Measurements from ENCODE around the gene SNX7. TPM values are rescaled to one million over a fixed set of nuclear protein-coding genes. Genes with fewer than 3 reads are reported as not detected.

The SNX7 gene
- polyA plus RNA-seq, 2 of the 4 experiments (the other 2 are of a cell fraction), result 29.5 to 45.1 TPM

DNA sequence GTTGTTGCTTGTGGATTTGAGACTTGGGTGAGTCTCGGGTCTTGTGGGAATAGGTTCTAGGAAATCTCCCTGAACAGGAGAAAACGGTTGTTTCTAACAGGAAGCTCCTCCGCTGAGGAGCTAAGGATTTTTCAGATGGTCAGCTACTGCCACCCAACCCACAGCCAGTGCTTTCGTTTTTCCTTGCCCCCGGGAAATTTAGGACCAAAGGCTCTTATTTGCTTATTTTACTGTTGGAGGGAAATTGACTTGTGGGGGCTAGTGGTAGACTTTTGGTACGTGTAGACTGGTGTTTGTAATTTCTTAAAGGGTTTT is 792 bp downstream of the SNX7 start (continued):
- TF ChIP-seq, protein P1, sequence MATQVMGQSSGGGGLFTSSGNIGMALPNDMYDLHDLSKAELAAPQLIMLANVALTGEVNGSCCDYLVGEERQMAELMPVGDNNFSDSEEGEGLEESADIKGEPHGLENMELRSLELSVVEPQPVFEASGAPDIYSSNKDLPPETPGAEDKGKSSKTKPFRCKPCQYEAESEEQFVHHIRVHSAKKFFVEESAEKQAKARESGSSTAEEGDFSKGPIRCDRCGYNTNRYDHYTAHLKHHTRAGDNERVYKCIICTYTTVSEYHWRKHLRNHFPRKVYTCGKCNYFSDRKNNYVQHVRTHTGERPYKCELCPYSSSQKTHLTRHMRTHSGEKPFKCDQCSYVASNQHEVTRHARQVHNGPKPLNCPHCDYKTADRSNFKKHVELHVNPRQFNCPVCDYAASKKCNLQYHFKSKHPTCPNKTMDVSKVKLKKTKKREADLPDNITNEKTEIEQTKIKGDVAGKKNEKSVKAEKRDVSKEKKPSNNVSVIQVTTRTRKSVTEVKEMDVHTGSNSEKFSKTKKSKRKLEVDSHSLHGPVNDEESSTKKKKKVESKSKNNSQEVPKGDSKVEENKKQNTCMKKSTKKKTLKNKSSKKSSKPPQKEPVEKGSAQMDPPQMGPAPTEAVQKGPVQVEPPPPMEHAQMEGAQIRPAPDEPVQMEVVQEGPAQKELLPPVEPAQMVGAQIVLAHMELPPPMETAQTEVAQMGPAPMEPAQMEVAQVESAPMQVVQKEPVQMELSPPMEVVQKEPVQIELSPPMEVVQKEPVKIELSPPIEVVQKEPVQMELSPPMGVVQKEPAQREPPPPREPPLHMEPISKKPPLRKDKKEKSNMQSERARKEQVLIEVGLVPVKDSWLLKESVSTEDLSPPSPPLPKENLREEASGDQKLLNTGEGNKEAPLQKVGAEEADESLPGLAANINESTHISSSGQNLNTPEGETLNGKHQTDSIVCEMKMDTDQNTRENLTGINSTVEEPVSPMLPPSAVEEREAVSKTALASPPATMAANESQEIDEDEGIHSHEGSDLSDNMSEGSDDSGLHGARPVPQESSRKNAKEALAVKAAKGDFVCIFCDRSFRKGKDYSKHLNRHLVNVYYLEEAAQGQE (IDR thresholded peaks at IDR 0.05), result no peak
- TF ChIP-seq CBX2 (IDR thresholded peaks at IDR 0.05; ENCODE audit: borderline replicate concordance, low read depth) (no peak), EP300 (IDR thresholded peaks at IDR 0.05) (no peak), RFX5 (IDR thresholded peaks at IDR 0.05) (no peak), CEBPB (IDR thresholded peaks at IDR 0.05) (no peak)

DNA sequence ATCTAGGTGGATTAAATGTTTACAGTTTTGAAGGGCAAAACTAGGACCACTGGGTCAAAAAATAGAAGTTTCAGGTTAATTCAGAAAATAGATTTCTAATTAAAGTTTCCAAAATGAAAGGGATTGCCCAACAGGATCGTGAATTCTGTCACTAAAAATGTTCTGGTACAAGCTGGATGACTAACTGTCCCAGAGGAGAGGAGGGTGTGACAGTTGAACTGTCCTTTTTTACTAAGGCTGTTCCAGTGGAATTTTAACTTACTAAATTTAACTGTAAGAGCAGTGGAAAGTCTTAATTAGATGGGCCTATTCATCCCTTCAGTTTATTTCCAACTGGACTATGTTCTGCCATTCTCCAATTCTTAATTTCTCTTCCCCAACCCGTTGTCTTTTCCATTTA is 7.2 kb downstream of the SNX7 start:
- Histone ChIP-seq H3K27ac (no peak overlapping the region), H3K4me3 (no peak overlapping the region), H3K4me1 (peaks cover 4% of the 10 kb centered on the region; the same call in 2 of the 3 replicates), H3K9me3 (no peaks in the 10 kb centered on the region), H3K4me2 (no peak overlapping the region)
- FAIRE-seq, result no peak
- 68% methylated on average over 2 of the region's 2 CpGs for WGBS (ENCODE audit: missing lambda C conversion rate)
- POLR2A ChIA-PET, result no interaction called here
- ATAC-seq, result no peak
- no peak for DNase-seq (ENCODE audit: low read depth in 1 of 2, low spot score in 1 of 2)
- no peak for TF ChIP-seq FOSL2 (IDR thresholded peaks at IDR 0.05)
- no peak for TF ChIP-seq FOSL2 (CRISPR knock-in tag; IDR thresholded peaks at IDR 0.05)
- TF ChIP-seq EP300 (IDR thresholded peaks at IDR 0.05), result no peak
- TF ChIP-seq CBX2 (IDR thresholded peaks at IDR 0.05; ENCODE audit: borderline replicate concordance, low read depth), result no peak
- TF ChIP-seq EHF (CRISPR knock-in tag; IDR thresholded peaks at IDR 0.05), result no peak
- CTCF ChIA-PET, result interaction anchor here (0.6 kb wide), 1 partner anchor 514 kb away, joined by 3 read pairs; no protein-coding TSS in a partner anchor

DNA sequence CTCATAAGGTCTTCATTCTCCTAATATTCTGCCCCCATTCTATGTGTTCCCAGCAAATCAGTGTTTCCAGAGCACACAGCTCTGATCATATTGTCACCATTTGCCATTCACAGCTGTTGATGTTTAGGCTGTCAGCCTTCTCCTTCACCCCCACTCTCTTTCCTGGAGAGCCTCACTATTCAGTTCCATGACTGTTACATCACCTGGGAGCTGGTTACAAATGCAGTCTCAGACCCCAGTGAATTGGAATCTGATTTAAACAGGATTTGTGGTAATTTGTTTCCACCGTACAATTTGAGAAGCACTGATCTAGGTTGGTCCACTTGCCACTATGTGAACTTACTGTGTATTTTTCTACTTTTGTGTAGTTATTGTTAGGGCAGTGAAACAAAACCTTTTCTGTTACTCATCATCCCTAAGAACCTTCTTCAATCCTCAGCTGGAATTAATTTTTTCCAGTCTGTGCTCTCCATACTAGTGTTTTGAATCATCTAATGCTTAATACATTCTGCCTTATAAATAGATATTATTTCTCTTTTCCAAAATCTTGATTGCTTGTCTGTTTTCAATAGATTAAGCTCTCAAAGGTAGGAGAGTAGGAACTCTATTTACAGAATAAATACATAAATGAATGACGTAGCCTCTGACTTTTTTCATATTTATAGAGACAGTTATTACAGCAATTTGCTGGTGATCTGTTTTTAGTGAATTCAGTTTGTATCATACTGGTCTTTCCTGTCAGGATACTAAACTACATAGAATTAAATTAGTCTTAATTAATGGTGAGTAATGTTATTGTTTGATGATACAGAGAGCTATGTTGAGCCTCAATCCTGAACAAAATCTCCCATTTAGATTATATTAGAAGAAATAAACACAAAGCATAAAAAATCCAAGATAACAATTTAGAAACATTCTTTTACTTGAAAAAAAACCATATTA is 8.1 kb downstream of the SNX7 start:
- no peak for FAIRE-seq
- WGBS (ENCODE audit: missing lambda C conversion rate), result 89% methylated on average over 2 of the region's 2 CpGs
- Histone ChIP-seq H3K27ac (no peak overlapping the region), H3K4me2 (no peak overlapping the region), H3K4me1 (no peaks in the 10 kb centered on the region), H3K9me3 (no peaks in the 10 kb centered on the region), H3K4me3 (no peak overlapping the region)
- DNase-seq (ENCODE audit: low read depth in 1 of 2, low spot score in 1 of 2), result no peak
- no peak for ATAC-seq
- ChIA-PET CTCF (interaction anchor here (0.6 kb wide), 1 partner anchor 513 kb away, joined by 3 read pairs; no protein-coding TSS in a partner anchor), POLR2A (no interaction called here)
- TF ChIP-seq, protein P2, sequence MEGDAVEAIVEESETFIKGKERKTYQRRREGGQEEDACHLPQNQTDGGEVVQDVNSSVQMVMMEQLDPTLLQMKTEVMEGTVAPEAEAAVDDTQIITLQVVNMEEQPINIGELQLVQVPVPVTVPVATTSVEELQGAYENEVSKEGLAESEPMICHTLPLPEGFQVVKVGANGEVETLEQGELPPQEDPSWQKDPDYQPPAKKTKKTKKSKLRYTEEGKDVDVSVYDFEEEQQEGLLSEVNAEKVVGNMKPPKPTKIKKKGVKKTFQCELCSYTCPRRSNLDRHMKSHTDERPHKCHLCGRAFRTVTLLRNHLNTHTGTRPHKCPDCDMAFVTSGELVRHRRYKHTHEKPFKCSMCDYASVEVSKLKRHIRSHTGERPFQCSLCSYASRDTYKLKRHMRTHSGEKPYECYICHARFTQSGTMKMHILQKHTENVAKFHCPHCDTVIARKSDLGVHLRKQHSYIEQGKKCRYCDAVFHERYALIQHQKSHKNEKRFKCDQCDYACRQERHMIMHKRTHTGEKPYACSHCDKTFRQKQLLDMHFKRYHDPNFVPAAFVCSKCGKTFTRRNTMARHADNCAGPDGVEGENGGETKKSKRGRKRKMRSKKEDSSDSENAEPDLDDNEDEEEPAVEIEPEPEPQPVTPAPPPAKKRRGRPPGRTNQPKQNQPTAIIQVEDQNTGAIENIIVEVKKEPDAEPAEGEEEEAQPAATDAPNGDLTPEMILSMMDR (IDR thresholded peaks at IDR 0.05), result no peak
- no peak for TF ChIP-seq FOXS1 (CRISPR knock-in tag; IDR thresholded peaks at IDR 0.05)
- no peak for TF ChIP-seq SREBF2 (IDR thresholded peaks at IDR 0.05)

- no peak overlapping the region for H3K4me2 ChIP-seq
- H3K4me1 ChIP-seq, result no peaks in the 10 kb centered on the region
- WGBS (ENCODE audit: missing lambda C conversion rate), result 90% methylated on average over 2 of the region's 2 CpGs
- no peak overlapping the region for H3K4me3 ChIP-seq
- CTCF ChIA-PET, result no interaction called here
- no peak for ATAC-seq
- POLR2A ChIA-PET, result no interaction called here
- FAIRE-seq, result no peak
- TF ChIP-seq ZC3H11A (IDR thresholded peaks at IDR 0.05) (no peak), HOXA7 (CRISPR knock-in tag; IDR thresholded peaks at IDR 0.05) (no peak), NR3C1 (IDR thresholded peaks at IDR 0.05) (no peak), CBX8 (IDR thresholded peaks at IDR 0.05) (no peak), BHLHE40 (IDR thresholded peaks at IDR 0.05; ENCODE audit: low read depth, low read length) (no peak), CHD2 (IDR thresholded peaks at IDR 0.05; ENCODE audit: low read length, partially characterized antibody) (no peak), ZSCAN20 (CRISPR knock-in tag; IDR thresholded peaks at IDR 0.05) (no peak), CHD4 (IDR thresholded peaks at IDR 0.05; ENCODE audit: borderline replicate concordance) (no peak)
- H3K27ac ChIP-seq, result no peak overlapping the region
- DNase-seq (ENCODE audit: low read depth in 1 of 2, low spot score in 1 of 2), result no peak
- H3K9me3 ChIP-seq, result no peaks in the 10 kb centered on the region
These were observed 10.7 kb downstream of the SNX7 start for GRCh38 chr1:98672189-98672588.

All from A549 (cell line).